ENCODE measurements around the gene FOS.

FOS gene

DNA sequence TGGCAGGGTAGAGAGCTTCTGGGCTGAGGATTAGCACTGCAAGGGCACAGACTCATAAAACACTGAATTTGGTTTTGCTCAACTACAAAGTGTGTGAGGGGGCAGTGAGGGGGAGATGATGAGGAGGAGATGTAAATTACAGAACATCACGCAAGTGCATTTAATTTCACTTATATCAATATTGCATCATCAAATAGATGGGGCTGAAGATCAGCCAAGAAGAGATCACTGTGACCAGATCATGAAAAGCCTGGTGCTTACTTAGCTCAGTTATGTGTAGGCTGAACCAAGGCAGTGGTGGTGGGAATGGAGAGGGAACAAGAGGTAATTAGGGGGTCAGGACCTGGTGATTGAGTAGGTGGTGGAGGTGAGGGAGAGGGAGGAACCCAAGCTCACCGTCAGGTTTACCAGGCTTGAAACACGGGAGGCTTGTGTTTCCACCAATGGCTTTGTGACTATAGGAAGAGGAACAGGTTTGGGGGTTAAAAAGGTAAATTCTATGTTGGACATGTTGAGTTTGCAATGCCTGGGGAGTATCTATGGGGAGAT, 11.3 kb downstream of the FOS start:
- H3K36me3 Mint-ChIP-seq: no peaks in the 10 kb centered on the region
- no peak for DNase-seq (ENCODE audit: low spot score in 2 of 2)
- no peak for ATAC-seq (ENCODE audit: low read depth)
- no peaks in the 10 kb centered on the region for H3K4me1 Mint-ChIP-seq
- no peaks in the 10 kb centered on the region for H3K9me3 Mint-ChIP-seq
- peaks cover 12% of the 10 kb centered on the region for H3K27me3 Mint-ChIP-seq
- no peak overlapping the region for H3K27ac Mint-ChIP-seq
- H3K4me3 Mint-ChIP-seq: no peak overlapping the region

- ATAC-seq (ENCODE audit: low read depth) (no peak), DNase-seq (ENCODE audit: low spot score in 2 of 2) (no peak)
- peaks cover 1% of the 10 kb centered on the region for H3K4me1 Mint-ChIP-seq
- H3K36me3 Mint-ChIP-seq: no peaks in the 10 kb centered on the region
- no peak overlapping the region for H3K4me3 Mint-ChIP-seq
- H3K27me3 Mint-ChIP-seq: peaks cover 12% of the 10 kb centered on the region
- no peaks in the 10 kb centered on the region for H3K9me3 Mint-ChIP-seq
- H3K27ac Mint-ChIP-seq: peak overlapping the region; percentile 4
These were observed 12.2 kb downstream of the FOS start for GRCh38 chr14:75290851-75291250.

DNA sequence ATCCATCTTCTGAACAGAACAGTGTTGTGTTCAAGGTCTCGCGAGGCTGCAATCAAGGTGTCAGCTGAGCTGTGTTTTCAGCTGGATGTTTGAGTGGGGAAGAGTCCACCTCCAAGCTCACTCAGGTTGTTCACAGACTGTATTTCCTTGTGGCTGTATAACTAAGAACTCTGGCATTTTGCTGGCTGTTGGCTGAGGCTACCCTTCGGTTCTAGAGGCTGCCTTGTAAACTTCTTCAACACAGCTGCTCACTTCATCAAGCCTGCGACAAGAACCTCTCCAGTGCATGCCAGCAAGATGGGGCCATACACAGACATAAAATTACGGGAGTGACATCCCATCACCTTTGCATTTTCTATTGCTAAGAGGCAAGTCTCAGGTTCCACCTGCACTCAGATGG, 12.7 kb downstream of the FOS start:
- peaks cover 6% of the 10 kb centered on the region for H3K4me1 Mint-ChIP-seq
- no peak overlapping the region for H3K4me3 Mint-ChIP-seq
- ATAC-seq (ENCODE audit: low read depth): no peak
- H3K9me3 Mint-ChIP-seq: no peaks in the 10 kb centered on the region
- peak overlapping the region; percentile 4 for H3K27ac Mint-ChIP-seq
- DNase-seq (ENCODE audit: low spot score in 2 of 2): no peak
- no peaks in the 10 kb centered on the region for H3K36me3 Mint-ChIP-seq
- H3K27me3 Mint-ChIP-seq: peaks cover 11% of the 10 kb centered on the region

DNA sequence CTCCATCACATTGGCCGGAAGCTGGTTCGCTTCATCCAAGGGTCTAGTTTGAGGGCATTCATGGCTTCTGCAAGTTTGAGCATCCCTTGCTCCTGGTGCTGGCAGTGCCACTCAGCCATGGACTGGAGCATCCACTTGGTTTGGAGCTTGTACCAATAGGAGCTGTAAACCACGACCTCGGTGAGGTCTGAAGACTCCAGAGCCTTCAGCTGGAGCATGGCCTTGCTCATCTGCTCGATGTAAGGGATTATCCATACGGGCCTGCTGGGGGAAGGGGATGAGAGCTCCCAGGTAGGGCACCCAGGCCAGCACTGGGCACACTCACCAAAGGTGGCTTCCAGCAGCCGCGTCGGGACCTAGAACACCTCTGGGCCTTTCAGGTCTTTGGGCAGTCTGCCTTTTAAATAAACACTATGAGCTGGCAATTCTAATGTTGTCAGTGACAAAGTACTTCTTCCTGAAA, 13.5 kb downstream of the FOS start:
- Mint-ChIP-seq H3K36me3 (no peaks in the 10 kb centered on the region), H3K27me3 (peaks cover 8% of the 10 kb centered on the region), H3K9me3 (no peaks in the 10 kb centered on the region), H3K4me3 (no peak overlapping the region), H3K4me1 (peaks cover 8% of the 10 kb centered on the region), H3K27ac (peak overlapping the region; percentile 18)
- ATAC-seq (ENCODE audit: low read depth) (no peak), DNase-seq (ENCODE audit: low spot score in 2 of 2) (no peak)

GRCh38 chr14:75292886-75293285, 14.3 kb downstream of the FOS start:
- ATAC-seq (ENCODE audit: low read depth) (no peak), DNase-seq (ENCODE audit: low spot score in 2 of 2) (no peak)
- peak overlapping the region; percentile 91 for H3K27ac Mint-ChIP-seq
- H3K4me3 Mint-ChIP-seq: no peak overlapping the region
- H3K9me3 Mint-ChIP-seq: no peaks in the 10 kb centered on the region
- H3K4me1 Mint-ChIP-seq: peaks cover 8% of the 10 kb centered on the region
- H3K27me3 Mint-ChIP-seq: peaks cover 6% of the 10 kb centered on the region
- H3K36me3 Mint-ChIP-seq: no peaks in the 10 kb centered on the region

DNA sequence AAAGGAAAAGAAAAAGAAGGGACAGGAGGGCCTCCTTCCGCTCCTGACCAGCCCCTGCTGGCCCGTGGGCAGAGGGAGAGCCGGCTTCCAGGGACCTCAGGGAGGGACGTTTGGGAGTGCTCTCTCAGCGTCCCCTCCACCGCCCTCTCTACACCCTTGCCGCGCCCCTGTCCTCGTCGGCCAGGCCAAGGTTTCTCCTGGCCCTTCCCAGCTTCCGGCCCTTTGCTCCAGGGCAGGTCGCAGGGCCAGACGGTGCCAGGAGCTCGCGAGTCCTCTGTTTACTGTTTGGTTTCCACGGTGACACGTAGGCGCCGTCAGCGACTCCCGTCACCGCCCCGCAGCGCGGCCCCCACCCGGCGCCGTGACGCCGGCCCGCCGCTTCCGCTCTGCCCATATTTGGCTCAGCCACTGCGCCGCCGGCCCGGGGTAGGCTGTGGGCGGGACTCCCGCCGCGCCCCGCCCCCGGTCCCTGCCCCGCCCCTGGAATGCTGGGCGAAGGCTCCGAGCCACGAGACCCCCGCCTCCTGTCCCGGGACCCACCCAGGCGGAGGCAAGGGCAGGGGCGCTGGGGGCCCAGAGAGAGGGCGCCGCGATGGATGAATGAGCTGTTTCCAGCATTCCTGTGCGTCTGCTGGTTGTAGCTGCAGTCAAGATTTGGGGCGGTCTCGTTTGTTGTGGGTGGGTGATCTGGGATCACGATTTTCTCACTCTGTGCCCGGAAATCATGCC, 15.5 kb downstream of the FOS start:
- Mint-ChIP-seq H3K4me1 (peaks cover 8% of the 10 kb centered on the region), H3K27me3 (peaks cover 6% of the 10 kb centered on the region), H3K9me3 (no peaks in the 10 kb centered on the region), H3K4me3 (peak overlapping the region; percentile 90), H3K36me3 (no peaks in the 10 kb centered on the region), H3K27ac (peak overlapping the region; percentile 91)
- peak; percentile 95 to 98 for DNase-seq (ENCODE audit: low spot score in 2 of 2)
- peak; percentile 87 for ATAC-seq (ENCODE audit: low read depth)

DNA sequence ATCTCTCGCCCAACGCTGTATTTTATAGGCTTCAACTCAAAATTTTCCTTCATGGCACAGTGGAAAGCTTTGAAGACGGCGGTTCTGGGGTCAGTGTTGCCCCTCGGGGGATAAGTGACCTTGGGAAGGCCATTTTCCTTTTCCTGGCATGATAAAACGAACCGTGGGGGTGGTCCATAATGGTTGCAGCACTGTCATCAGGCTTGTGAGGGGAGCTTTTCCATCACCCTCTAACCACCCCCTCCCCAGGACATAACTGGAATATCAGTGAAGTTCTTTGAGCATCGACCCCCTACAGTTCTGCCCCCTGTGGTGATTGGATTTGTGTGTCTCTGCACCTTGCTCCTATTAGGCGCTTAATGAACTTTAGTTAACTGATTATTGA, 16.0 kb downstream of the FOS start:
- Mint-ChIP-seq H3K9me3 (no peaks in the 10 kb centered on the region), H3K36me3 (no peaks in the 10 kb centered on the region), H3K4me1 (peaks cover 8% of the 10 kb centered on the region), H3K27ac (peak overlapping the region; percentile 91), H3K4me3 (peak overlapping the region; percentile 90), H3K27me3 (peaks cover 3% of the 10 kb centered on the region)
- ATAC-seq (ENCODE audit: low read depth): no peak
- no peak for DNase-seq (ENCODE audit: low spot score in 2 of 2)

DNA sequence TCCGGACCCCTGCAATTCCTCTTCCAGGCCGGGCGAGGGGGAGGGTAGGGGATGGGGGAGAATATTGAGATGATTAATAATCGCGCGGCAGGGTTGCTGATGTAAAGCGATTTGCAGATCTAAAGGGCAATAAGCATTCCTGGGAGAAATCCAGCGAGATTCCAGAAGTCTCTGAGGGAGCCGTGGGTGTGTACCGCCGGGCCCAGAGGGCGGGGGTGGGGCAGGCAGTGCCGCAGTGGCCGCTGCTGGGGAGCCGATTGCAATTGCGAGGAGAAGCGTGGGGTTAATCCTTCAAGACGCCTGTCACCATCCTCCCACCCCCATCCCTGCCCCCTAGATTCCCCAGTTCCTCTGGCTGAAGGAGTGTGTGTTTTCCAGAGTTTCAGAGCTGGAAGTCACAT, 16.4 kb downstream of the FOS start:
- no peaks in the 10 kb centered on the region for H3K36me3 Mint-ChIP-seq
- no peaks in the 10 kb centered on the region for H3K27me3 Mint-ChIP-seq

GRCh38 chr14:75295491-75296345, 17.1 kb downstream of the FOS start:
- no peaks in the 10 kb centered on the region for H3K9me3 Mint-ChIP-seq
- peaks cover 8% of the 10 kb centered on the region for H3K4me1 Mint-ChIP-seq
- no peaks in the 10 kb centered on the region for H3K27me3 Mint-ChIP-seq
- peak overlapping the region; percentile 91 for H3K27ac Mint-ChIP-seq
- DNase-seq (ENCODE audit: low spot score in 2 of 2) (peak; percentile 72 to 85), ATAC-seq (ENCODE audit: low read depth) (peak; percentile 22)
- H3K36me3 Mint-ChIP-seq: no peaks in the 10 kb centered on the region
- peak overlapping the region; percentile 90 for H3K4me3 Mint-ChIP-seq

More for the DNA sequence above, 16.4 kb downstream of the FOS start:
- DNase-seq (ENCODE audit: low spot score in 2 of 2) (no peak), ATAC-seq (ENCODE audit: low read depth) (no peak)
- Mint-ChIP-seq H3K9me3 (no peaks in the 10 kb centered on the region), H3K27ac (peak overlapping the region; percentile 91), H3K4me3 (peak overlapping the region; percentile 90), H3K4me1 (peaks cover 8% of the 10 kb centered on the region)

- Mint-ChIP-seq H3K36me3 (no peaks in the 10 kb centered on the region), H3K9me3 (no peaks in the 10 kb centered on the region), H3K4me1 (peaks cover 14% of the 10 kb centered on the region), H3K27ac (no peak overlapping the region), H3K27me3 (peaks cover 1% of the 10 kb centered on the region), H3K4me3 (no peak overlapping the region)
- ATAC-seq (ENCODE audit: low read depth): no peak
- no peak for DNase-seq (ENCODE audit: low spot score in 2 of 2)
These were observed 18.9 kb downstream of the FOS start for GRCh38 chr14:75297411-75298040.

DNA sequence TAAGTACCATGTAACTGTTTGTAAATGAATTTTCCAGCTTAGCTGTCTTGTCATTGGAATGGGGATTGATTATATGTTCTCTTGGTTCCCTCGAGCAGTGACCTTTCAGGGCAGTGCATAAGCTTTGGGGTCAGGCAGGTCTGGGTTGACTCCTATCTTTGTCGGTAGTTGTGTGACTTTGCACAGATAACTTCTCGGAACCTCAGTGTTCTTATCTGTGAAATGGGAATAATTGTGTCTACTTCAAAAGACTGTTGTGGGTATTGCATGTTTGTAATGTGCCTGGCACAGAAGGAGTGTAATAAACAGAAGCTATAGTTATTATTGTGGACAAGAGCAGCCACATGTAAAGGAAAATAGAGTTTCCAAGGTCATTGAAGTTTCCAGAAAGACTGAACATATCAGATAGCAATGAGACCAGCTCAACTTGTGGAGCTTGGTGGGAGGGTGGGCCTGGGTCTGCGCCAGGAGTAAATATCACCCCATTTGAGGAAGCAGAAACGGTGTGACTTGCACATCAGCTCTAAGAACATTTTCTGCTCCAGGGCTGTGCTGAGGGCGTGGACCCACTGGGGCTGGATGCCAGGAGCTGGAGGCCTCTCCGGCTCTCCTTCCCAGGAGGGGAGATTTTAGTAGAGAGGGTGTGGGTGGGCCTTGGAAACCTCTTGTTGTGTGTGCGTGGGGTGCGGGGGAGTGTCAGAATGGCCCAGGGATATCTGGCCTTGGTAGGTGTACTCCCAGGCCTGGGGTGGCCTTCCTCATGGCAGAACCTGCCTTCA, 19.7 kb downstream of the FOS start:
- Mint-ChIP-seq H3K36me3 (no peaks in the 10 kb centered on the region), H3K9me3 (no peaks in the 10 kb centered on the region), H3K27me3 (peaks cover 1% of the 10 kb centered on the region), H3K27ac (no peak overlapping the region), H3K4me1 (peaks cover 15% of the 10 kb centered on the region), H3K4me3 (no peak overlapping the region)
- no peak for ATAC-seq (ENCODE audit: low read depth)
- no peak for DNase-seq (ENCODE audit: low spot score in 2 of 2)

GRCh38 chr14:75299059-75299458, 20.4 kb downstream of the FOS start:
- Mint-ChIP-seq H3K36me3 (no peaks in the 10 kb centered on the region), H3K27ac (no peak overlapping the region), H3K4me3 (no peak overlapping the region), H3K9me3 (no peaks in the 10 kb centered on the region), H3K27me3 (peaks cover 1% of the 10 kb centered on the region), H3K4me1 (peaks cover 18% of the 10 kb centered on the region)
- DNase-seq (ENCODE audit: low spot score in 2 of 2) (no peak), ATAC-seq (ENCODE audit: low read depth) (no peak)

DNA sequence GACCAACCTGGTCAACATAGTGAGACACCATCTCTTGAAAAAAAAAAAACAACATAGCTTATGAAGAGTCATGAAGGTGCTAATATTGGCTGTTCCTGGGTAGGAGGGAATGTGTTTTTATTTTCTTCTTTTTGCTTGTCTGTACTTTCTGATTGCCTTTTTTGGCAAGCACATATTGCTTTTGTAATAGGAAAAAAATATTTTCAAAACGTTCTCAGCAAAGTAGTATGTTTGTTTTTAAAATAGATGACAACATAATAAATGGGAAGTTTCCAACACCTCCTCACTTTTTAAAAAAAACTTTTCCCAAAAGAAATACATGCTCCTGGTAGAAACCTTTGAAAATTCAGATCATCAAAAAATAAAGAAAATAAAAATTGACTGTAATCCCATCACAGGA, 20.9 kb downstream of the FOS start:
- Mint-ChIP-seq H3K4me1 (peaks cover 18% of the 10 kb centered on the region), H3K4me3 (no peak overlapping the region), H3K36me3 (no peaks in the 10 kb centered on the region), H3K9me3 (no peaks in the 10 kb centered on the region), H3K27me3 (peaks cover 1% of the 10 kb centered on the region), H3K27ac (no peak overlapping the region)
- ATAC-seq (ENCODE audit: low read depth): no peak
- no peak for DNase-seq (ENCODE audit: low spot score in 2 of 2)

All from memory B cell (primary cell).